Esophagus squamous epithelium (tissue), 5 donors: ENCODE data around the gene P2RY14. TPM values are rescaled to one million over a fixed set of nuclear protein-coding genes. Genes with fewer than 3 reads are reported as not detected.
A peak's percentile ranks its signal among the peaks of the same experiment; 100 is the strongest.

Experiments
- DNase-seq: peaks from one replicate; lab custom pipeline; 2025; lab: John Stamatoyannopoulos, UW
- H3K27ac ChIP-seq, 4 donors: fragments of 200-600 bp; sonication (generic); one replicate each; pipeline ENCODE4 v1.5.1; 2016 to 2019; ENCODE audit warnings: mild to moderate bottlenecking in 1 of 4
- H3K27me3 ChIP-seq, 4 donors: fragments of 200-600 bp; sonication (generic); 1 replicate in 3 of 4; 2 replicates in 1 of 4; pipeline versions ENCODE4 v1.5.1 to v1.6.0; 2017 to 2021; ENCODE audit warnings: antibody characterized with exemption in 1 of 4
- H3K36me3 ChIP-seq, 3 donors: fragments of 200-600 bp; sonication (generic); one replicate each; pipeline ENCODE4 v1.5.1; 2016 to 2019
- H3K4me1 ChIP-seq, 3 donors: fragments of 200-600 bp; sonication (generic); one replicate each; pipeline ENCODE4 v1.5.1; 2017 to 2019
- H3K4me3 ChIP-seq, 4 donors: fragments of 200-600 bp; sonication (generic); 1 replicate in 3 of 4; 2 replicates in 1 of 4; pipeline ENCODE4 v1.5.1; 2016 to 2019; ENCODE audit warnings: mild to moderate bottlenecking in 2 of 4, moderate library complexity in 1 of 4
- H3K9me3 ChIP-seq, 3 donors: fragments of 200-600 bp; sonication (generic); one replicate each; pipeline ENCODE4 v1.5.1; 2016 to 2019
- POLR2A ChIP-seq, 4 donors: fragments of 450-650 bp; IDR thresholded peaks; one replicate each; pipeline ENCODE4 v1.6.1; 2017; ENCODE audit warnings: antibody characterized with exemption in 4 of 4, mild to moderate bottlenecking in 4 of 4, moderate library complexity in 3 of 4
- WGBS, 2 donors: methylation state at CpG; one replicate each; pipeline ENCODE4 v1.1.5; 2018; 5-methylcytosine and 5-hydroxymethylcytosine counted together
- intact Hi-C: fragments of 100-400 bp; cut with DNase I; formaldehyde crosslinking; loops from one replicate; pipeline ENCODE4 v1.15.0; 2022
- total RNA-seq, 4 donors: library from RNA; depleted of rRNA; stranded (reverse); fragments of >200 nt; gene quantifications; one replicate each; pipeline ENCODE4 v1.1.0, GENCODE V29; 2016
- TF ChIP-seq, protein P1 (sequence below), 6 experiments: fragments of 450-650 bp in 4 of 6; fragments of 200-600 bp in 2 of 6; sonication (generic) in 2 of 6; IDR thresholded peaks; one replicate each; pipeline ENCODE4 v1.5.1; 2016 to 2019; ENCODE audit warnings: antibody characterized with exemption in 6 of 6, mild to moderate bottlenecking in 4 of 6, moderate library complexity in 4 of 6
- donor health status: DM: yes; HTN: yes; CAD: no.

Gene P2RY14
- total RNA-seq, 4 donors from 2014 or later = 0.19 to 15.4 (median 3.2) TPM

DNA sequence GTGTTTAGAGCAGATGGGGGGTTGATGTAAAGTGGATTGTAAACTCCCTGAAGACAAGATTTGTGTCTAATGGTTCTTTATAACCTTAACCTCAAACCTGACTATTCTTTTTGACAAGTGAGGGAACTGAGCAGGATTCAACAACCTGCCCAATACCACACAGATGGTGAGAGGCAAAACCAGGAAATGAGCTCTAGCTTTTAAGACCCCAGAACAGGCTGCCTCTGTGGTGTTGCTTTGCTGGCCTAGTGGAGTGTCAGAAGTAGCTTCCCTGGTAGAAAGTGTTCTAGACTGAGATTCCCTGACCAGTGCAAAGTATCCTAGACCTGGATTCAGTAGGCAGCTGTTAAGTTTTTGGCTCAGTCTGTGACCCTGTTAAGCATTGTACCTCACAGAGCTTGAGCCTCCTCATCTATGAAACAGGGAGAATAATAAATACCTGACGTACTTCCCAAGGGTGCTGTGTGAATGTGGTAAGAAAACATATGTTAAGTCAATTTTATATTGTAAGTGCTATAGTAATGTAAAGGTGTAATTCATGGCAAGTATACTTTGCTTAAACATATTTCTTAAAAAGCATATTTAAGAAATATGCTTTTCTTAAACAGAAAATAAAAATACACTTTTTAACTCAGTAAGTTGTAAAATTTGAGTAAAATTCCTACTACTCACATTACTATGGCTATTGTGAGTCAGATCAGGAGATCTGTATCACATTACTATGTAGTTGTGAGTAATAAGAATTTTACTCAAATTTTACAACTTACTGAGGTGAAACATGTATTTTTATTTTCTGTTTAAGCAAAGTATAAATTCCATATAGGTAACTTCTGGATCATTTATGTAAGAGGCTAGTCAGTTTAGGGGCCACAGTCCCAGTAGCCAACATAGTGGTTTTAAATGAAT lies 29.5 kb upstream of the P2RY14 start:
- Histone ChIP-seq H3K4me1 (peaks cover 18 to 91% (median 26%) of the 10 kb centered on the region in 3 donors), H3K9me3 (no peaks in the 10 kb centered on the region), H3K36me3 (peaks cover 0 to 6% (median 0%) of the 10 kb centered on the region in 3 donors), H3K27ac (peak overlapping the region; percentile 43 to 85 (median 74)), H3K4me3 (no peak overlapping the region), H3K27me3 (no peaks in the 10 kb centered on the region)
- intact Hi-C loops = no loop called here
- 75 to 76% methylated on average over 1 of the region's 1 CpG for WGBS, 2 donors
- no peak for TF ChIP-seq POLR2A (IDR thresholded peaks at IDR 0.05)
- TF ChIP-seq, protein P1, sequence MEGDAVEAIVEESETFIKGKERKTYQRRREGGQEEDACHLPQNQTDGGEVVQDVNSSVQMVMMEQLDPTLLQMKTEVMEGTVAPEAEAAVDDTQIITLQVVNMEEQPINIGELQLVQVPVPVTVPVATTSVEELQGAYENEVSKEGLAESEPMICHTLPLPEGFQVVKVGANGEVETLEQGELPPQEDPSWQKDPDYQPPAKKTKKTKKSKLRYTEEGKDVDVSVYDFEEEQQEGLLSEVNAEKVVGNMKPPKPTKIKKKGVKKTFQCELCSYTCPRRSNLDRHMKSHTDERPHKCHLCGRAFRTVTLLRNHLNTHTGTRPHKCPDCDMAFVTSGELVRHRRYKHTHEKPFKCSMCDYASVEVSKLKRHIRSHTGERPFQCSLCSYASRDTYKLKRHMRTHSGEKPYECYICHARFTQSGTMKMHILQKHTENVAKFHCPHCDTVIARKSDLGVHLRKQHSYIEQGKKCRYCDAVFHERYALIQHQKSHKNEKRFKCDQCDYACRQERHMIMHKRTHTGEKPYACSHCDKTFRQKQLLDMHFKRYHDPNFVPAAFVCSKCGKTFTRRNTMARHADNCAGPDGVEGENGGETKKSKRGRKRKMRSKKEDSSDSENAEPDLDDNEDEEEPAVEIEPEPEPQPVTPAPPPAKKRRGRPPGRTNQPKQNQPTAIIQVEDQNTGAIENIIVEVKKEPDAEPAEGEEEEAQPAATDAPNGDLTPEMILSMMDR (IDR thresholded peaks at IDR 0.05) = no peak
- DNase-seq = no peak

DNA sequence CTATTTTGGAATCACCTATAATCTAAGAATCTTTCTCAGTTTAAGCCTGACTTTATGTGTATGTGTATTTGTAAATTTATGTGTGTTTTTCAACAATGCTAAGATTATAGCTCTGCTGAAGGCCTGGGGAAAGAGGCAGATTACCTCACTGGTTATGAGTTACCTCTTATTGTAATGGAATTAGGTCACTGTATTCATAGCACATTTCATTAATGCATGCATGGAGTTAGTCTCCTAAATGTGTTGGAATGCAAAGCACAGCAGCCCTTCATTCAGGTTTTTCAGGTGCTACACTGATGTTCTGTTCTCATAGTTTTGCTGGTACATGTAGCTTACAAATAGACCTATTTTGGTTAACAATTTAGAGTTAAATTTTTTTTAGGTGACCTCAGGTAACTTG lies 28.8 kb upstream of the P2RY14 start:
- H3K9me3 ChIP-seq = no peaks in the 10 kb centered on the region

DNA sequence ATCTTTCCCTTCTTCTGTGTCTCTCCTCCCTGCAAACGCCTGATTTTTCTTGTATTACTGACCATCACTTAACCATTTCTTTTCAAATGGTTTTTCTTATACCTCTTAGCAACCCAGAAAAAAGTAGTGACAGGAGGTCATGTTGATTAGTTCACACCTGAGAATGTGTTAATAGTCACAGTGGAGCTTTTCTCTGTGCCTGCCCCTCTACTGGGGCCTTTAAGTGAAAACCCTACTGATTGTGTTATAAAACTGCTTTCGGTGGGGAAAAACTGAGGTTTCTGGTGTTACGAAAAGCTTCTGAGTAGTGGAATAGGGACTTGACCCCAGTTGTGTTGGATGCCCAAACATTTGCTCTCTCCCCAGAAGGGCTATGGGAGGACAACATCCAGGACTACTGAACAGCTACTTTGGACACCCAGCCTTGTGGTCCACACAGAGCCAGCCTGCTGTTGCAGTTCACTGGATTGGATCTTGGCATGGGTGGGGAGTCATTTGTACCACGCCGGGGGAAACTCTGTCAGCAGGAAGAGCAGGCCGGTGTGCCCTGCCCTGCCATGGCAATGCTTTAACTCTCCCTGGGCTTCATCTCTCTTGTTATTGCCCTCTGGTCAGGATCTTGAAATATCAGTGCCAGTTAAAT lies 27.9 kb upstream of the P2RY14 start:
- peak overlapping the region; percentile 70 to 85 (median 83) for H3K27ac ChIP-seq

More for the DNA sequence above, 28.8 kb upstream of the P2RY14 start:
- intact Hi-C loops = no loop called here
- DNase-seq = no peak
- Histone ChIP-seq H3K4me1 (peaks cover 18 to 91% (median 26%) of the 10 kb centered on the region in 3 donors), H3K4me3 (no peak overlapping the region), H3K27me3 (no peaks in the 10 kb centered on the region), H3K27ac (peak overlapping the region; percentile 66 to 85 (median 83)), H3K36me3 (peaks cover 0 to 6% (median 0%) of the 10 kb centered on the region in 3 donors)
- TF ChIP-seq, protein P1 (IDR thresholded peaks at IDR 0.05) = no peak
- no peak for TF ChIP-seq POLR2A (IDR thresholded peaks at IDR 0.05)

DNA sequence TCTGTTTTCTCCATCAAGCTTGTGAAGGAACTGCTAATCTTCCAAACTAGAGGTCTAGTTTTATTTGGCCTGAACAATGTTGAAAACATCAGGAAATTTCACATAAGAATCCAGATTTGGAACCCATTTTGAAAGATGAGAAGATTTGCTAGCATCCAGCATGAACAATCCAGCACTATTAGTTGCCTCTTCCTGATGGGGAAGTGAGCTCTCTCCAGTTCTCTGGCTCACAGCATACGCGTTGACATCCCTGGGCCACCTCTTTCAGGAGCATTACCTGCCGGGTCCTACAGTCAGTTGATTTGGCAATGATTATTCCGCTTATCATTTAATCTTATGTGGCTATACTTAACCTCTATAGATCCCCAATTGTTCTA lies 27.4 kb upstream of the P2RY14 start:
- Histone ChIP-seq H3K27me3 (no peaks in the 10 kb centered on the region), H3K9me3 (no peaks in the 10 kb centered on the region), H3K27ac (peak overlapping the region; percentile 70 to 85 (median 83)), H3K4me1 (peaks cover 18 to 90% (median 26%) of the 10 kb centered on the region in 3 donors), H3K4me3 (no peak overlapping the region), H3K36me3 (peaks cover 0 to 9% (median 0%) of the 10 kb centered on the region in 3 donors)
- TF ChIP-seq, protein P1 (IDR thresholded peaks at IDR 0.05) = no peak
- TF ChIP-seq POLR2A (IDR thresholded peaks at IDR 0.05) = no peak
- DNase-seq = no peak
- intact Hi-C loops = no loop called here
- 72 to 73% methylated on average over 4 of the region's 4 CpGs for whole genome bisulfite sequencing, 2 donors

More for the DNA sequence above, 27.9 kb upstream of the P2RY14 start:
- H3K4me1 ChIP-seq = peaks cover 18 to 91% (median 26%) of the 10 kb centered on the region in 3 donors
- H3K4me3 ChIP-seq = no peak overlapping the region
- peaks cover 0 to 6% (median 0%) of the 10 kb centered on the region in 3 donors for H3K36me3 ChIP-seq
- TF ChIP-seq, protein P1 (IDR thresholded peaks at IDR 0.05) = no peak
- TF ChIP-seq POLR2A (IDR thresholded peaks at IDR 0.05) = no peak
- intact Hi-C loops = no loop called here
- DNase-seq = no peak
- 61 to 64% methylated on average over 6 of the region's 6 CpGs for WGBS, 2 donors
- H3K27me3 ChIP-seq = no peaks in the 10 kb centered on the region
- no peaks in the 10 kb centered on the region for H3K9me3 ChIP-seq
